HG03196 (cell line): ENCODE results near the gene PLD6.

Experiments
- ATAC-seq: cut with Tn5 transposase; IDR thresholded peaks from one replicate; pipeline ENCODE4 v1.9.1; 2021; ENCODE audit not compliant: unreplicated experiment

The PLD6 gene

DNA sequence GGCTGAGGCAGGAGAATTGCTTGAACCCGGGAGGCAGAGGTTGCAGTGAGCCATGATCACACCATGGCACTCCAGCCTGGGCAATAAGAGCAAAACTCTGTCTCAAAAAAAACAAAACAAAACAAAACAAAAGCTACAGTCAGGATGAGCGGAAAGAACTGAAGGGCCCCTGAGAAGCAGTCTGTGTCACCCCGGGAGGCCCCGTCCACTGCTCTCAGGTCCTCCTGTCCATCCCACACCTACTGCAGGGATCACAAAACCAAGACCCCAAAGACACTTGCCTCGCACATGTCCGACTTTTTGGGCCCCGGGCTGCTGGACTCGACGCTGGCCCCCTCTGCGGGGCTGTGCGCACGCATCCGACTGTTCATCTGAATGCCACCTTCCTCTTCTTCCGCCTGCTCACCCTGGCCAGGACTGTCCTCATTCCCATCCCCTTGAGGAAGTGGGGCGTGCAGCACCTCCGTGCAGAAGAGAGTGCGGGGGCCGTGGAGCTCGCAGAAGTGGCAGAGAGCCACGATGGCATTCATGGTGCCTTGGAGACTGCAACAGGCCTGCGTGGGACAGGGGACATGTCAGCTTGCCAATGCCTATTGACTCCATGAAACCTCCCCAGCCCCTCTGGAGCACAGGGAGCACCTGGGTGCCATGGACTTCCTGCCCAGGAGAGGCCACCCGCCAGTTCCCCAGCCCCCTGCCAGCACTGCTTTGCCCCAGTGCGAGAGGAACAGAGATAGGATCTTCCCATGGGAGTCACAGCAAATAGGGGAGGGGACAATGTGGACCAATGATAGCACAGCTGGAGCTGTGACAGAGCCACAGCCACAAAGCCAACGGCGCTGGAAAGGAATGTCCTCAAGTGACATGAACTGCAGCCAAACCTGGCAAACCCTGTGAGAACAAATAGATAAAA, 21.7 kb upstream of the PLD6 start:
- no peak for ATAC-seq

GRCh38 chr17:17226451-17227265, 20.5 kb upstream of the PLD6 start:
- no peak for ATAC-seq

DNA sequence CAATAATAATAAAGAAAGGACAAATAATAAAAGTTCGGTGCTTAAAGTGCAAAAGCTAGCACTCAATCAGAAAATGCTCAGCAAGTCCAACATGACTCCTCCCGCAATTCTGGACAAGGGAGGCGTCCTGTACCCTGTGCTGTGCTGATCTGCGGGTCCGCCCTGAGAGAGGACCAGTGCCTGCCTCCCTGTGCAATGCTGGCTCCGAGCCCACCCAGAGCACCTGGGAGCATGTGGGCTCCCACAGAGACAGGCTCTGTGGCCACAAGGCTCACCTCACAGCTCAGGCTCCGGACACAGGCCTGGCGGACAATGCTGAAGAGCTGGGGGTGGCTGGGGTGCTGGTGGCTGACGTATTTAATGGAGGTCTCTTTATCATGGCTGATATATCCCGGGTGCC, 19.8 kb upstream of the PLD6 start:
- ATAC-seq, result no peak

GRCh38 chr17:17224137-17224536, 18.0 kb upstream of the PLD6 start:
- ATAC-seq, result no peak

DNA sequence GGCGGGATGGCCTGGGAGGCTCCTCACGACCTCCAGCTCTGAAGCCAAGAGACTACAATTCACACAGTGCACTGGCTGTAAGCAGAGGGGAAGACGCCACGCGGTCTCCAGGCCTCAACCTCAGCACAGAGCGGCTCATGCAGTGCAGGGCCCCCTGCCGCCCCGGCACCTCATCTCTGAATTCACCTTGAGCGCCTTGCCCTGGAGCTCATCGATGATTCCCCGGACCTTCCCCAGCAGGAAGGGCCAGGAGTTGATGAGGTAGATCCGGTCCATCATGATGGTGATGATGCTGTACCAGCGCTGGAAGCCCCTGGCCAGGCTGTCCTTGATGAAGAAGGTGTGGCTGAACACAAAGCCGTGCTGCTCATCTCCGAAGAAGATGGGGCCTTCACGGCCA, 17.6 kb upstream of the PLD6 start:
- ATAC-seq, result no peak

- no peak for ATAC-seq
These were observed 15.2 kb upstream of the PLD6 start for GRCh38 chr17:17221329-17221728.

DNA sequence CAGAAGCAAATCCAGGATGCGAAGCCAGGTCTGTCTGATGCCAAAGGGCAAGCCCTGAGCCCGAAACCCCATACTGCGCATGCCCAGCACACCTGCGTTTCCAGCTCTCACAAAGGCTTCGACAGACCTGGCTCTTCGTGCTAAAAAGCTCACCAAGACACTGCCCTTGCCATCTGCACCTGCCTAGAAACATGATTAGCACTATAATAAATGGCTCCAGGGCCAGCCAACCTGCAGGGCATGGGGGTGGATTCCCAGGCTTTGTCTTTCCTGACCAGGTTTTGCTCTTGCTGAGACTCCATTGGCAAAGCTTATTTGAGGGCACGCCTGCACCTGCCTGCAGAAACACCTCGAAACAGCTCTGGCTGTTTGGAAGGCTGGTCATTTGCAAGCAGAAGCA, 14.4 kb upstream of the PLD6 start:
- ATAC-seq, result no peak

DNA sequence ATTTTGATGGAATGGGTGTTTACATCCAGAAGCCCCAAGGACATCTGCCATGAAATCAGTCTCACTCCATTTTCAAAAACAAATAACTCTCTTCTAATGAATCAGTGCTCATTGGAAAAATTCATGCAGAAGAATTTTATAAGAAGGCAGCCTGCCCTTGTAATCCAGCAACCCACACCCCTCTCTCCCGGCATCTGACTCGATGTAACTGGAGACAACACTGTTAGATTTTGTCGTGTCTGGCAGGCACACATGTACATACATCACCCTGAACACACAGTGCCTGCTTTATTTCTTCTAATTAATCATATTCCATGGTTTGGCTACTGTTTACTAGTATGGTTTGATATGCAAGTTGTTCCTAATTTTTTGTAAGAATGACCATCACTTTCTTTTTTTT, 11.9 kb upstream of the PLD6 start:
- ATAC-seq, result no peak

DNA sequence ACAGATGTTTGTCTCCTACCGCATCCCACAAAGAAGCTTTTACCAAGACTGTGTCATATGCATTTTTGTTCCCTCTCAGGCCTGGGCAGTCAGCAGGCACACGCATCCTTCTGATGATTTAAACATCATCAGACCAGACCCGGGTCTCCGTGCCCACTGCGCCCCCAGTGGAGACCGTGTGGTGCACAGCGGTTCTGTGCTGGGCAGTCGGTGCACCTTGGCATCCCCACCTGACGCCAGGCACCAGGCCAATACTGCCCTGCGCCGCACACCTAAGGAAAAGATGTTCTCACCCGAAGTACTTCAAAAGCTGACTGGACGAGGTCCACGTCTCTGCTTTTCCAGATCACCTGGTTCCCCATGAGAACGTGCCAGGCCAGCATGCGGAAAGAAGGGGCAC, 10.6 kb upstream of the PLD6 start:
- no peak for ATAC-seq

GRCh38 chr17:17216236-17216635, 10.1 kb upstream of the PLD6 start:
- no peak for ATAC-seq

DNA sequence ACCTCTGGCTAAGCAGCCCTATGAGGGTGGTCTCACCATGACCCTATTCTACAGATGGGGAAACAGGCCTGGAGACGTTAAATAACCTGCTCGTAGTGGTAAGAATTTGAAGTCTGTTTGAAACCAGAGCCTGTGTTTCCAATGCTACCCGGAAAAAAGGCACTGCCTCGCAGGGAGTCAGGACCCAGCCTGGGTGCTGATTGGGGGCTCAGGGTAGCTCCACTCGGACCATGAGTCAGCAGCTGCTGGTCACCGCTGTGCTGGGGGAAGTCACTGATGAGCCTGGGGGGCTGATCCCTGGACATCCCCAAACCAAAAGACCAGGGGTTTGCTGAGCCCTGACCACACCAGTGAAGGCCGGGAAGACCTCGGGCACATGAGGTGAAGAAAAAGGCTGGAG, 9.4 kb upstream of the PLD6 start:
- no peak for ATAC-seq

DNA sequence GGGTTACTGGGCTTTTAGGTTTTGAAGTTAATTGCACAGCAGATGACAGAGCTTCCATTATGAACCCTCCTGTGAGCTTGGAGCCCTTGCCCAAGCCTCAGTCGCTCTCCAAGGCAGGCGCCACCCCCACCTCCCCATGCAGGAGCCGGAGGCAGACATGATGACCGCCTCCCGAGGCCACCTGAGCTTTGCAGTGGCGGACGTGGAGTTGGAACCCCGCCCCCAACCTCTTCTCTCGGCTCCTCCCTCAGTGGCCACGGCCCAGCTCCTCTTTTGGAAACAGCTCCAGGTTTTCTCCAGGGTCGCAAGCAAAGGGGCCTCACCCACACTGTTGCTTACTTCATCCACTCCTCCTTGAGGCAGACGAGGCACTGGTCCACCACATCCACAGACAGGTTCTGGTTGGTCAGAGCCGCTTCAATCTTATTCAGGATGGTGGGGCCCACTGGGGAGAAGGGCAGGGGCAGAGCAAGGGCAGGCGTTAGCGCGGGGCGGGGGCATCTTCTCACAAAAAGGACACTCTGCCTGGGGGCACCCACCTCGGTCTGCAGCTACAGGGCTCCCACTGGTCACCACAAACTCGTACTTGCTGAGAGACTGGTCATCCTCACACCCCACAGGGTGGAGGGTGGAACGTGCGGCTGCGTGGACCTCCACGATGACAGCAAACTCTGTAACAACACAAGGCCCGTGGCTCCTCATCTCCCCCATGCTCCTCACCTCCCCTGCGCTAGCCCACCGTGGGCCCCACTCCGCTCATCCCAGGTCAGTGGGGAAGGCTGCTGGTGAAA, 8.7 kb upstream of the PLD6 start:
- no peak for ATAC-seq

DNA sequence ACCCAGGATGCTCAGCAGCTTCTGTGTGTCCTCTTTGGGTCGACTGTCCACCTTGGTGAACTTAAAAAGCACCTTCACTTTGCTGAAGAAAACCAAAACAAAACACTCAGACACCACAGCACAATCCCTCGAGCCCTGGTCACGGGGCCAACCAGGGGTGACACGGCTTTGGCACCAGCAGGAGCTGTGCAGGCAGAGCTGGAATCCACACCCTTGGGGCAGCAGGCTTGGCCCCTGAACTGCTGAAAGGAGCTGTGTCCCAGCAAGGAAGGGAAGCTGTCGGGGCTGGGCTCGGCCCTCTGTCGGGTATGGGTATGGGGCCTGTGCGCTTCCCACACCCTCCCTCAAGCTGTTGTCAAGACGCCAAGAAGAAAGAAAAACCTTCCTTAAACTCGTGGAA, 7.6 kb upstream of the PLD6 start:
- ATAC-seq, result no peak

- ATAC-seq, result no peak
These were observed 1.9 kb upstream of the PLD6 start for GRCh38 chr17:17207998-17208397.

GRCh38 chr17:17206913-17207335, 791 bp upstream of the PLD6 start:
- ATAC-seq, result no peak

DNA sequence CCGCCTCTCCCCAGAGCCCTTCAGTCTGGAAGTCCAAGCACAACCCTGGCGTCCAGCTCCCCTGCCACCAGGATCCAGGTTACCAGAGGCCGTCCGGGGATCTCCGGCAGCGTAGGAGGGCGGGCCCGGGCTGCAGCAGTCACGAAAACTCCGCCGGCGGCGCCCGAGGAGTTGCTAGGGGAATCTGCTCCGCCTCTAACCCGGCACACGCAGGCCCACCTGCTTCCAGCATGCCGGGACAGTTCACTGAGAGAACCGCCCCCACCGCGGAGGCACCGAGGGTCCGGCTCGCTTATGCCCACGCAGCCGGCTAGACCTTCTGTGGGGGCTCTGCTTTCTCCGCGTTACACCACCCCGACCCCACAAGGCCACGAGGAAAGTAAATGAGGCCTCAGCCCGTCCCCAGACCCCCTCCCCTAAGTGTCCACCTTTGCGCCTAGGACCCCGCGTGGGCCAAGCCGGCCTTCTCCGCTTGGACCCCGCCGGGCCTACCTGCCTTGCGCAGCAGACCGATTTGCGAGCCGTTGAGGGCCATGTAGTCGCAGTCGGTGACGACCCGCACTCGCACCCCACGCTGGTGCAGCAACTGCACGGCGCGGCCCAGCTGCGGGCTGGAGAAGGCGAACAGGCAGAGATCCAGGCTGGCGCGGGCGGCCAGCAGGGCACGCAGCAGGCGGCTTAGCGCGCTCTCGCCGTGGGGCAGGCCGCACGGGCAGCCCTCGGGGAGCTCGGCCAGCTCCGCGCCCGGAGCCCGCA, 587 bp downstream of the PLD6 start:
- no peak for ATAC-seq

- ATAC-seq, result no peak
These were observed 1.4 kb downstream of the PLD6 start for GRCh38 chr17:17204635-17205231.

GRCh38 chr17:17204041-17204591, 2.0 kb downstream of the PLD6 start:
- no peak for ATAC-seq

DNA sequence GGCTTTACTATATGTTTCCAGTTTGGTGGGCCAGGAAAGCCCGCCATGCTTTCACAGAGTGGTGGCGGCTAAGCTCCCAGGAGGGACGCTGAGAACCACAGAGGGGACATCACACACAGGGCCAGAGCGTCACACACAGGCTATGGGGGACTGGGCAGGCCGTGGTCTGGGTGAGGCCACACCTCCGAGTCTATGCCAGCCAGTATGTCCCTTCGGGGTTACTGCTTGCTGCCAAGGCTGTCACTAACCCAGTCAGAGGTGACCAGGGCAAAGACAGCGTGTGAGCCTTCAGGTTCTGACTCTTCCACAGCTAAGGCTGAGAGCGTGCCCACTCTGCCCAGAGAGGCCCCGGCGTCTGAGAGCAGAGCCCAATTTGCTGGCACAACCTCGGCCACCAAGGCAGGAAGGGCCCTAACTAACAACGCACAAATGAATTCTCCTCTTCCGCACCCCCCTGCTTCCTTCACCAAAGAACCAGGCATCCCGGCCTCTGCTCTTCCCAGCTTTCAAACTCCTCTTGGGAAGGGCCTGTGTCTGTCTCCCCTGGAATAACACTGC, 2.9 kb downstream of the PLD6 start:
- ATAC-seq, result no peak

GRCh38 chr17:17201907-17202306, 4.2 kb downstream of the PLD6 start:
- ATAC-seq, result no peak
